Endothelial cell (in vitro differentiated cells): ENCODE results near the gene NPB. TPM values are rescaled to one million over a fixed set of nuclear protein-coding genes. Genes with fewer than 3 reads are reported as not detected.

Experiments used
- DNase-seq: peaks from one replicate; pipeline ENCODE4 v3.0.0; 2021; ENCODE audit warnings: low spot score
- H3K27ac Mint-ChIP-seq: one replicate; pipeline ENCODE4 v1.8.0; 2021; ENCODE audit warnings: mixed read lengths, inconsistent platforms; ENCODE audit not compliant: unreplicated experiment
- H3K27me3 Mint-ChIP-seq: one replicate; pipeline ENCODE4 v1.8.0; 2021; ENCODE audit warnings: mild to moderate bottlenecking, moderate library complexity, mixed read lengths, inconsistent platforms; ENCODE audit not compliant: unreplicated experiment
- H3K36me3 Mint-ChIP-seq: one replicate; pipeline ENCODE4 v1.8.0; 2021; ENCODE audit warnings: mild to moderate bottlenecking, low read depth, mixed read lengths, inconsistent platforms; ENCODE audit not compliant: unreplicated experiment
- H3K4me1 Mint-ChIP-seq: one replicate; pipeline ENCODE4 v1.8.0; 2021; ENCODE audit warnings: mild to moderate bottlenecking, mixed read lengths, inconsistent platforms; ENCODE audit not compliant: unreplicated experiment
- H3K4me3 Mint-ChIP-seq: one replicate; pipeline ENCODE4 v1.8.0; 2021; ENCODE audit warnings: mild to moderate bottlenecking, mixed read lengths, inconsistent platforms; ENCODE audit not compliant: unreplicated experiment
- H3K9me3 Mint-ChIP-seq: one replicate; pipeline ENCODE4 v1.8.0; 2021; ENCODE audit warnings: mixed read lengths, inconsistent platforms; ENCODE audit not compliant: unreplicated experiment
- total RNA-seq: library from RNA; stranded (reverse); fragmentation: NEBNext Ultra II Directional; extraction: Animal tissue kit (Norgen Biotek cat#: 25700); gene quantifications from one replicate; pipeline ENCODE4 v1.2.1, GENCODE V29; 2021; ENCODE audit not compliant: unreplicated experiment
- TF ChIP-seq, protein P1 (sequence below): fragments of 200-600 bp; sonication (generic); IDR thresholded peaks from one replicate; pipeline ENCODE4 v1.5.0; 2021; ENCODE audit warnings: antibody characterized with exemption; ENCODE audit not compliant: unreplicated experiment

NPB gene
- total RNA-seq, 1 donor from 2014 or later: 0.56 TPM

DNA sequence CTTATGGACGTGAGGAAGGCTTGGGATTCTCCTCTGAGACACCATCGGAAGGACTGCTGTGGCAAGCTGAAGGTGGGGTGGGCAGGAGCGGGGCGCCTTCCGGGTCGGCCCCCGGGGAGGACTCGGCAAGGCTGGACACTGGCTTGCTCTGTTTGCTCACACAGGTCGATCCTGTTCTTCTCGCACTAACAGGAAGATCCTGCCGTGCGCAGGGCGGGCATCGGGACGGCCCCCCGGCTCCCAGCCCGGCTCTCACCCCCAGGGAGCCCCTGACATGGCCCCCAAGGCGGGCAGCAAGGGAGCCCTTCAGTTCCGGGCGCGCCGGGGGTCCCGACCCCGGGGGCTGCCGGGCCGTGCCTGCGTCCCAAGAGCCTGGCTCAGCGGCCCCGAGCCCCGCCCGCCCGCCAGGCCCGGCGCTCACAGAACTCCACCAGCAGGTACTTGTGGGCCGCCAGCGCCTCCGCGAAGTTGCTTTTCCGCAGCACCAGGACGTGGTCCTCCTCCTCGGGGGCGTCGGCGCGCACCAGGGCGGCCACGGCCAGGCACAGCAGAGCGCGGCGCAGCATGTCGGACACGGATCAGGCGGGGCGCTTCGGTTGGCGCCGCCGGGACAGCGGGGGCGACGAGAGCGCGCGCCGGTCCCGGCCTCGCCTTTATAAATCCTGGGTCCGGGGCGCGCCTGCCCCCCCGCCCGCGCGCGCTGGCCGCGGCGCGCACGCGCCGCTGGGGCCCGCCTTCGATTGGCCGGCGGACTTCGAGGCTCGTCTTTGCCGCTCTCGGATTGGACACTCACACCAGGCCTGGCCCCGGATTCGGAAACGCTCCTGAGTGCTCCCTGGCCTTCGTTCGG is 41.9 kb upstream of the NPB start, which contains the start of gene P4HB:
TSS of gene P4HB (minus strand) at position 630 of the 850 bp plus-strand sequence. CDS start at position 566, 64 bp downstream.
- H3K36me3 Mint-ChIP-seq: peaks cover 27% of the 10 kb centered on the region
- peak within 1 kb of the TSS; percentile 98 for H3K4me3 Mint-ChIP-seq
- H3K4me1 Mint-ChIP-seq: peaks cover 31% of the 10 kb centered on the region
- peaks cover 19% of the 10 kb centered on the region for H3K27me3 Mint-ChIP-seq
- no peaks in the 10 kb centered on the region for H3K9me3 Mint-ChIP-seq
- H3K27ac Mint-ChIP-seq: peak within 1 kb of the TSS; percentile 98
- peak; percentile 37 for DNase-seq
- TF ChIP-seq, protein P1, sequence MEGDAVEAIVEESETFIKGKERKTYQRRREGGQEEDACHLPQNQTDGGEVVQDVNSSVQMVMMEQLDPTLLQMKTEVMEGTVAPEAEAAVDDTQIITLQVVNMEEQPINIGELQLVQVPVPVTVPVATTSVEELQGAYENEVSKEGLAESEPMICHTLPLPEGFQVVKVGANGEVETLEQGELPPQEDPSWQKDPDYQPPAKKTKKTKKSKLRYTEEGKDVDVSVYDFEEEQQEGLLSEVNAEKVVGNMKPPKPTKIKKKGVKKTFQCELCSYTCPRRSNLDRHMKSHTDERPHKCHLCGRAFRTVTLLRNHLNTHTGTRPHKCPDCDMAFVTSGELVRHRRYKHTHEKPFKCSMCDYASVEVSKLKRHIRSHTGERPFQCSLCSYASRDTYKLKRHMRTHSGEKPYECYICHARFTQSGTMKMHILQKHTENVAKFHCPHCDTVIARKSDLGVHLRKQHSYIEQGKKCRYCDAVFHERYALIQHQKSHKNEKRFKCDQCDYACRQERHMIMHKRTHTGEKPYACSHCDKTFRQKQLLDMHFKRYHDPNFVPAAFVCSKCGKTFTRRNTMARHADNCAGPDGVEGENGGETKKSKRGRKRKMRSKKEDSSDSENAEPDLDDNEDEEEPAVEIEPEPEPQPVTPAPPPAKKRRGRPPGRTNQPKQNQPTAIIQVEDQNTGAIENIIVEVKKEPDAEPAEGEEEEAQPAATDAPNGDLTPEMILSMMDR: no peak

DNA sequence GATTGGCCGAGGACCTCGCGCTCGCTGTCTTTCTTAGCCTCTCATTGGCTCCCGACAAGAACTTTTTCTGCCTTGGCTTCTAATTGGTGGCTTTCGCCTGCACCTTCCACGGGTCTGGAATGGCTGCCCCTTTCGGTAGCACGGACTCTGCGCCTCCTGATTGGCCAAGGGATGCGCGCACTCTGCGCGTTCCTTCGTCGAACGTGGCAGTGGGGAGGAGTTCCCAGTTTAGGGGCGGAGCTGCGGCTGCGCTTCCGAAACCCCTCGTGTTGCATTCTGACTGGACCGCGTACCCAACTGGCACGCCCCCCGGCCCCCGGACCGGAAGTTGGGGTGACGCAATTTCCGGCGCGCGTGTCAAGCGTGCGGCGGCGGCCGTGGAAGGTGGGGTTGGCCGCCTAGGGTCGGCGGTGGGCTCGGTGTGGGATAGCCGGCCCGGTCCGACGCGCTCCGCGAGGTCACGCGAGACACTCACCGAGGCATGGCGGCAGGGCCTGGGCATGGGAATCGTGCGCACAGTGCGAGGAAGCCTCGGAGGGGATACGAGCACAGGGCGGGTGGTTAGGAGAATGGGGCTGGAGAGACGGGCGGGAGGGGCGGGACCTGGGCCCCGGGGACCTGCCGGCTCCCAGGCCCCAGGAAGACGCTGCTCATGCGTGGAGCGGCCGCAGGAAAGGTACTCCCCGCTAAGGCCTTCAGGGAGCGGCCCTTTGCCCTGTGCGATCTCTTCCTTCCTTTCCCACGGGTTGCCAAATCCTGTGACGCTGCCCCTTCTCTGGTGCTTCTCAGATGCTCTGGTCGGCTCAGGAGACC is 41.1 kb upstream of the NPB start:
- peak; percentile 99 for DNase-seq
- Mint-ChIP-seq H3K9me3 (no peaks in the 10 kb centered on the region), H3K36me3 (peaks cover 22% of the 10 kb centered on the region), H3K4me1 (peaks cover 31% of the 10 kb centered on the region), H3K4me3 (peak overlapping the region; percentile 95), H3K27ac (peak overlapping the region; percentile 98), H3K27me3 (peaks cover 25% of the 10 kb centered on the region)
- TF ChIP-seq, protein P1: no peak

DNA sequence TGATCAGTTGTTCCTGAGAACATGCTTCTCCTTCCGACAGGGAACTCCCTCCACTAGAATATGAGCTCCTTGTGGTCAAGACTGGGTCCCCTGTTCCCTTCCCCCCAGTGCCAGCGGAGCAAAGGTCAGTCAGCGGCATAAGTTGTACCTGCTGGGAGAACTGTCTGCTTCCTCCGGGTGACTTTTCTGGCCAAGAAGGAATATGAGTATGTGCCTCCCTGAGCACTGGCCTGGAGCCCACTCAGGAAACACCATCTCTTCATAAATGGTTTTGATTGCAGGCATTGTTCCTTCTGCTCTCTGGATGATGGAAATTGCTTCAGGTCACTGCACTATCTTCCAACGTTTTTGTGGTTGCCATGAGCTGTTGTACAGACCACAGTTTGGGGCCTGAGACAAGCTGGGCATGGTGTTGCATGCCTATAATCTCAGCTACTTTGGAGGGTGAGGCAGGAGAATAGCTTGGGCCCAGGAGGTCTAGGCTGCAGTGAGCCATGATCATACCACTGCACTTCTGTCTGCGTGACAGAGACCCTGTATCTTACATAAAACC is 38.8 kb upstream of the NPB start:
- Mint-ChIP-seq H3K36me3 (peaks cover 18% of the 10 kb centered on the region), H3K4me3 (peak overlapping the region; percentile 74), H3K27ac (peak overlapping the region; percentile 73), H3K27me3 (peaks cover 28% of the 10 kb centered on the region), H3K4me1 (peaks cover 21% of the 10 kb centered on the region), H3K9me3 (no peaks in the 10 kb centered on the region)
- TF ChIP-seq, protein P1: no peak
- DNase-seq: no peak

DNA sequence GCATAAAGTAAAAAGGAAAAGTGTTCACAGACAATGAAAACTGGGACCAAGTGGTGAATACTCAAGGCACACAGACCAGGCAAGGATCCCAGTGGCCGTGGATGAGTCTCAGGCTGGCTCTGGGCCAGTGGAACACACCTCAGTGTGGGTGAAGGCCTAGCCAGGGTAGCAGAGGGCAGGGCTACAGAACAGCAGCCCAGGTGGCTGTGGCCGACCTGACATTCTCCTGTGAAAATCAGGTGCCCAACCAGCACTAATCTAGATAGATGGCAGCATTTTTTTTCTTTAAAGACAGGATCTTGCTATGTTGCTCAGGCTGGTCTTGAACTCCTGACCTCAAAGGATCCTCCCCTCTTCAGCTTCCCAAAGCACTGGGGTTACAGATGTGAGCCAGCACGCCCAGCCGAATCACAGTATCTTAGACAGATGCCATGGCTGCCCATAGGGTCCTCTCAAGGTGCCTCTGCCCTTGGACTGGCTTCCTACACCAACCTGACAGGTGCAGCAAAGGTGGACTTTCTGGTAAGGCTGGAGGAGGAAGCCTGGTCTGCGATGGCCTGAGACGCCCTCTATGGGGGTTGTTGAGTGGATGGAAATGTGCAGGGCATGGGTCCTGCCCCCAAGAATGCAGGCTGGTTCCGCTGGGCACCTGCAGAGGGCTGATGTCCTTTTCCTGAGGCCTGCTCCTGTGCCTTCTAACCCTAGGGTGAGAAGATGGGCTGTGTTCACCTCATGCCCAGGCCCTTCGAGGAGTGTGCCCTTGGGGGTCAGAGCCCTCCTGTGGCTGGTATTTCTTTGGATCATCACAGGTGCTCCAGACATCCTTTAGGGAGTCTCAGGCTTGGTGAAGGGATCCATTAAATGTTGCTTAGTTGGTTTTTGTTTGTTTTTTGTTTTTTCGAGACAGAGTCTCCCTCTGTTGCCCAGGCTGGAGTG is 37.9 kb upstream of the NPB start:
- peak overlapping the region; percentile 73 for H3K27ac Mint-ChIP-seq
- no peaks in the 10 kb centered on the region for H3K9me3 Mint-ChIP-seq
- H3K36me3 Mint-ChIP-seq: peaks cover 18% of the 10 kb centered on the region
- DNase-seq: no peak
- peak overlapping the region; percentile 74 for H3K4me3 Mint-ChIP-seq
- peaks cover 26% of the 10 kb centered on the region for H3K27me3 Mint-ChIP-seq
- peaks cover 18% of the 10 kb centered on the region for H3K4me1 Mint-ChIP-seq
- TF ChIP-seq, protein P1: peak; percentile 17
